Measurements from ENCODE around the gene KISS1R. TPM values are rescaled to one million over a fixed set of nuclear protein-coding genes. Genes with fewer than 3 reads are reported as not detected.

The KISS1R gene
- total and polyA plus RNA-seq, 2 of the 4 experiments (the other 2 are of a cell fraction) = not detected

- TF ChIP-seq CHD1 (IDR thresholded peaks at IDR 0.05; ENCODE audit: low read depth, low read length) = no peak
- no peak for TF ChIP-seq FOS (IDR thresholded peaks at IDR 0.05; ENCODE audit: low read depth, low read length)
- TF ChIP-seq RCOR1 (IDR thresholded peaks at IDR 0.05; ENCODE audit: insufficient replicate concordance, low read length) = no peak
- no peak for TF ChIP-seq CTCF (conservative IDR thresholded peaks at IDR 0.05; ENCODE audit: low read depth, low read length)
- TF ChIP-seq BHLHE40 (IDR thresholded peaks at IDR 0.05; ENCODE audit: low read depth, low read length) = no peak
- no peak for TF ChIP-seq SMC3 (IDR thresholded peaks at IDR 0.05; ENCODE audit: low read depth, low read length)
- no peak for TF ChIP-seq RFX5 (IDR thresholded peaks at IDR 0.05; ENCODE audit: low read depth, low read length)
- no peak for TF ChIP-seq MXI1 (IDR thresholded peaks at IDR 0.05; ENCODE audit: borderline replicate concordance, low read depth, low read length)
- no peak for TF ChIP-seq POLR2A (IDR thresholded peaks at IDR 0.05; ENCODE audit: low read depth, low read length)
- no peak for TF ChIP-seq ELK1 (IDR thresholded peaks at IDR 0.05; ENCODE audit: borderline replicate concordance, low read depth, low read length)
- no peak for TF ChIP-seq NFE2L2 (IDR thresholded peaks at IDR 0.05; ENCODE audit: low read depth, low read length)
- no peak for TF ChIP-seq CEBPB (IDR thresholded peaks at IDR 0.05; ENCODE audit: low read depth, low read length)
- TF ChIP-seq MAFK (IDR thresholded peaks at IDR 0.05; ENCODE audit: low read depth, low read length) = no peak
- Histone ChIP-seq H2AK9ac (replicated peaks; ENCODE audit: low read depth, low read length, poor library complexity) (no peak overlapping the region), H3K79me1 (ENCODE audit: low read depth in 1 of 2, low read length in 2 of 2) (peaks cover 12 to 49% of the 10 kb centered on the region in 2 experiments), H3K4ac (ENCODE audit: low read depth, low read length) (no peak overlapping the region), H3K4me2 (ENCODE audit: low read depth, low read length) (no peak overlapping the region), H3K56ac (ENCODE audit: extremely low read depth, insufficient read depth, low read length) (no peak overlapping the region), H3K4me3 (ENCODE audit: insufficient read depth, low read depth, low read length) (no peak overlapping the region), H4K8ac (ENCODE audit: low read depth in 2 of 2, low read length in 2 of 2) (no peak overlapping the region), H3K36me3 (ENCODE audit: control insufficient read depth, insufficient read depth, low read length) (peaks cover 28% of the 10 kb centered on the region), H3K4me1 (ENCODE audit: control insufficient read depth, insufficient read depth, low read length) (peaks cover 2% of the 10 kb centered on the region; the same call in 1 of the 2 replicates), H3K9me3 (ENCODE audit: control insufficient read depth, insufficient read depth, low read length) (no peaks in the 10 kb centered on the region), H4K91ac (ENCODE audit: insufficient read depth, low read depth, low read length) (no peak overlapping the region), H3K14ac (replicated peaks; ENCODE audit: low read depth, low read length) (no peak overlapping the region), H3K27ac (ENCODE audit: insufficient read depth, low read length) (no peak overlapping the region), H2AFZ (replicated peaks; ENCODE audit: low read length, poor library complexity) (no peak overlapping the region), H3K9ac (ENCODE audit: low read depth, low read length) (no peak overlapping the region), H4K5ac (ENCODE audit: low read depth, low read length) (no peak overlapping the region), H2BK120ac (ENCODE audit: low read depth, low read length) (no peak overlapping the region), H2BK20ac (ENCODE audit: low read depth, low read length) (no peak overlapping the region), H3K23ac (ENCODE audit: low read depth, low read length) (no peak overlapping the region), H2BK15ac (ENCODE audit: low read depth, low read length) (no peak overlapping the region), H2AK5ac (ENCODE audit: low read depth, low read length) (no peak overlapping the region), H3K18ac (ENCODE audit: low read depth, low read length) (no peak overlapping the region), H4K20me1 (ENCODE audit: insufficient read depth, low read length) (peaks cover 54% of the 10 kb centered on the region), H2BK5ac (ENCODE audit: low read depth, low read length, poor library complexity, severe bottlenecking) (no peak overlapping the region), H3K27me3 (ENCODE audit: control insufficient read depth, insufficient read depth, low read length) (no peaks in the 10 kb centered on the region), H3K9me1 (ENCODE audit: insufficient read depth, low read length) (no peaks in the 10 kb centered on the region; the same call in 1 of the 2 replicates)
- DNase-seq = no peak
- 85% methylated on average over 14 of the region's 27 CpGs; no CpG with 5 or more reads in 1 of the 2 experiments for WGBS, 2 experiments (ENCODE audit: extremely low coverage in 2 of 2, insufficient read length in 1 of 2)
- in situ Hi-C loops (cut with MboI; ENCODE audit: low sequenced_read_pairs) (no loop called here), dilution Hi-C loops (cut with HindIII; ENCODE audit: low sequenced_read_pairs, unreplicated experiment) (no loop called here), intact Hi-C loops (cut with micrococcal nuclease) (no loop called here)
- ChIA-PET CTCF (no interaction called here), POLR2A (ENCODE audit: unreplicated experiment) (no interaction called here)
- BruUV-seq (replicated peaks) = no TSS peak
- no peak for ATAC-seq (ENCODE audit: low read depth)
Measured at GRCh38 chr19:901216-902092, 15.7 kb upstream of the KISS1R start.

Measured in IMR-90 (cell line).